GM21367 (cell line): ENCODE data around the gene FHOD3.

Experiments used
- ATAC-seq: cut with Tn5 transposase; IDR thresholded peaks from one replicate; pipeline ENCODE4 v1.9.1; 2021; ENCODE audit not compliant: unreplicated experiment

The FHOD3 gene

DNA sequence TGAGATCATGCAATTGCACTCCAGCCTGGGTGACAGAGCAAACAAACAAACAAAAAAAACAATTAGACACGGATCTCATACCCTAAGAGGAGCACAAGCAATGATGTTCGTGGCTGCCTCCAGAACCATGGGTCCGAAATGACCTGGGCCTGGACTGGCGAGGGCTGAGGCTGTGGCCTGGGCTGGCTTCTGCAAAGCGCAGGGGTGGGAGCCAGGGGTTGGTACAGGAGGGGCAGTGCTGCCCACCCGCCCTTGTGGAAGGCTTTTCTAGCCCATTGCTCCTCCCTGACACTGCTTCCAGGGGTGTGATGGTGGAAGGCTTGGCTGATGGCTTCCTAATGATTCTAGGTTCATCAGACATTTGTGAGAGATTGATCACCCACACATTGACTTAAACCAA, 167.8 kb downstream of the FHOD3 start:
- ATAC-seq = no peak

DNA sequence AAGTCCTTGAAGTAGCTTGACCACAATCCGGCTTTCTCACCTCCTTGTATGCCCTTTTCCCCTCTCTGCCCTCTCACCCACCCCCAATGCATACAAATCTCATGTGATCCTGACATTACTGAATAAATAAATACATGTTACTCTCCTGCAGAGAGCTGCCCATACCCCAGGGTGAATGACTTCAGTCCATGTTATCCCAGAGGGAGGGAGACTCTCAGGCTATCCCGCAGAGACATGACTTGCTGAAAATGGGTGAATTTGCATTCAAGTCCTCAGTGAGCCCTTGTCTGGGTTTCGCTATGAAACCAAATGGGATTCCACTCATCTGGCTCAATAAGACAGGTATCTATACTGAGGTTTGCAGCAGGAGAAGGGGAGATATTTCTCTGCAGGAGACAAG, 168.5 kb downstream of the FHOD3 start:
- ATAC-seq = no peak

DNA sequence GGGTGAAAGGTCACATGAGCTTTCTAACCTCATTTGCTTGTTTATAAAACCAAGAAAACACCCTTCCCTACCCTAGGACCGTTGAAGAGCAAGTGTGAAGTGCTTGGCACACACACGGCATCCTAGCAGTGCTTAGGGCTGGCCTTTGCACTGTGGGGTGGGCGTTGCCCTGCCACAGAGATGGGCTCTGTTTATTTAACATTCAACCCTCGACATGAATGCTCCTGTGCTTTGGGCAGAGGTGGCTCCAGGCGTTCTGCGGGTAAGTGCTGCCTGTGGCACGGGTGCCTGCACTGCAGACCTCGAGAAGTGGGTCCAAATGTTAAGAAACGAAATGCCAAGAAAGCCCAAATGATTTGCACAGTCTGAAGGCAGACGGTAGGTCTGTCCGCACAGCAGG, 170.1 kb downstream of the FHOD3 start:
- ATAC-seq = no peak

DNA sequence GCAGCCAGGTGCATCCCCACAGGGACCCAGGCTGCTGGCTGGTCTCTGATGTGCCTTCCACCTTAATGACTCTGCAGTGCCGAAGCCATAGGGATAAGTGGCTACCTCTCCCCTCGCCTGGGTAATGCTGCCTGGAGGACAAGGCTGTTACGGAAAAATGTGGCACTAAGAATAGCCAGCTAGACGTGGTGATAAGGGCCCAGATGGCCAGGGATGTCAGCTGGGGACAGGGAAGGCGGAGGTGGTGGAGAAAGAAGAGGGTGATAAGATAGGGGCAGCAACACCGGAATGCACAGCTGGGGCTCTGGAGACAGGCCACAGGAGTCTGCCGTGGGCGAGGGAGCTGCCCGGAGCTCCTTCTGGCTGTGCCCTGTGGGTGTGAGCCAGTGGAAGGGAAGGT, 170.6 kb downstream of the FHOD3 start:
- ATAC-seq = no peak

DNA sequence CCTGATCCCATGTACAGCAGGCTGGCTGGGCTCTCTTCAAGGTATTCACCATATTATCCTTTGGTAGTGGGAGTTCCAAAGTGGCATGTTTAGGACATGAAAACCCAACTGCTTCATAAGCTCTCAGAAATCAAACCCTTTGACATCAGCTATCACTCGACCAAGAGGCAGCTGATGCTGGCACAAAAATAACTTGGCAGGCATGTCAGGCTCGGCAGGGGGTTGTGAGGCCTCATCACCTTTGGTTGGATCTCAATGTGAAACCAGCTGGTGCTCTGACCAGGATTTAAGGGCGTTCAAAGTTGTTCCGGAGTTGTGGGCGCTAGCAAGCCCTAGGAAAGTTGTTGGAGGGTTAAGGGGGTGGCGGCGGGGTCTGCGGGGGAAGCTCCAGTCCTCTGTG, 171.9 kb downstream of the FHOD3 start:
- no peak for ATAC-seq

DNA sequence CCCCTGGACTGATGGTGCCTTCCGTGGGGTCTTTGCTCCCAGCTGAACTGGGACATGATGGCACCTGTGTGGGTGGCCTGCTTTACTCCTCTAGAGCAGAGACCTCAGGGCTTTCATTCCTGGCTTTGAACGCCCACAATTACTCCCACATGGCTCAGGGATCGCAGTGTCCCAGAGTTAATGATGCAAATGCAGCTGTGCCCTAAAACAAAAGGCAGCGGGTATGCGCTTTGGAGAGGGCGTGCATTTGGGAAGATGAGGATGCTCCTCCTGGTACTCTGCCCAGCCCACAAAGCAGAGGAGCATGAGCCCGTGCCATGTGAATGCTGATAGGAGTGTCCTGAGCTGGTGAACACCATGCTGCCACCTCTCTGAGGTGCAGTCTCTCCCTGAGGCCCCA, 173.4 kb downstream of the FHOD3 start:
- no peak for ATAC-seq

DNA sequence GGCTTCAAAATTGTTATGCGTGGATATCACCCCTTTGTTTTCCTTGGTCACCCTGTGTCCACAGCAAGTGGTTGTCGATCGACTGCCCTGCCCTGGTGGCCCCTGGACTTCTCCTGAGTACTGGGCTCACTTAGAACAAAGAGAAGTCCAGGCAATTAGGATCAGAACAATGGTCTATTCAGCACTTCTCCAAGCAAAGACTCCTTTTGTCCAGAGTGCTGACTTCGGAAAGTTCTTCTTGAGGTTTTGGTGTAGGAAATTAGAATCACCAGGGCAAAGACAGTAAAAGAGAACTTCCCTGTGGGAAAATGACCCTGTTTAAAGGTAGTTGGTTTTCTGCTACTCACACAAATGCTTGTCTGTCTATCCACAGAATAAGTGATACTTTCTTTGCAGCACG, 173.9 kb downstream of the FHOD3 start:
- ATAC-seq = no peak

DNA sequence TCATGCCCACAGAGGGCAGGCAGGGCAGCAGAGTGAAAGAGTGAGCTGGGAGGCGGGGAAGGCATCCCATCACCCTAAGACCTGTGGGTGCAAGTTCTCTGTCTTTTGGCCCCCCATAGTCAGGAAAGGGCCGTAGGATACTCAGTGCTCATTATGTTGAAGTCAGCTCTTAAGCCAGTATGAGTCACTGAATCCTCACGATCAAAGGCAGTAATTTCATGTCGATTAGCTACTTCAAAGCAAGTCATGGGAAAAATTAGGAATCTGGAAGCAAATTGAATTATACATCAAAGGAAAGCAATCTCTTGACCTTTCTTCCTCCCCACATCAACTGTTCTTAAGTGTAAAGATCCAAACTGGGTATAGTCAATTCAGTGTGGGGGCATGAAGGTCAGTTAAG, 178.9 kb downstream of the FHOD3 start:
- no peak for ATAC-seq

DNA sequence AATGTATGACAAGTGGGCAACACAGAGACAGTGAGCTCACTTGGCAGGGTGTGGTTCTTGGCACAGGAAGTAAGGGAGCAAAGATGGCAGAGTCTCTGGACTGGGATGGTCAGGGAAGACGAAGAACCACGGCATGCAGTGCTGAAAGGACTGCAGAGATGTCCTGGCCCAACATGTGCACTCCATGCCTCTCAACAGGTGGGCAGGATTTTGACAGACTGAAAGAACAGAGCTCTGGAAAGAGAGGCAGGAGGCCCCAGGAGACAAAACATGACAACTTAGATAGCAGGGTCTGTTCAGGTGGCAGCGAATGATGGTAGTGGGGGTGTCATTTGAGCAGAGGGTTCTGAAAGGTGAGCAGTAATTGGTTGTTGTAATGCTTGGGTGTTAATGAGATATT, 180.3 kb downstream of the FHOD3 start:
- no peak for ATAC-seq

DNA sequence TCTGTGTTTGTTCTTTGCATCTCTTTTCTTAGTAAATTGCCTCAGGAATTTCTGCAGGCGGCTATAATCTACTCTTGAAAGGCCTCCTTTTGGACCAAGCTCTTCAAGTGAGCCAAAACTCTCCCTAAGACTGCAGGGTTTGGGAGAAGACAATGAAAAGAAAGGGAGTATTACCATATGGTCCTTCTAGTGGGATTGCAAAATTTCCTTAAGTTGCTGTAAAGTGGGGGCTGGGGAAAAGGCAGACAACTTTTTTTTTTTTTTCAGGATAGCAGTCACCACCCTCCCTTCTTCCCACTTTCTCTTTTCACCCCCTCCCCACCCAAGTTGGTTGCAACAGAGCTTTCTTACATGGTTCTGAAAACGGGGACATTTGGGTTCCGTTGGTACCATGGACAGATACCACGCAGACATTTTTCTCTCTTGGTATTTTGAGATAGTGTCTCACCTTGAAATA, 183.7 kb downstream of the FHOD3 start:
- ATAC-seq = no peak

DNA sequence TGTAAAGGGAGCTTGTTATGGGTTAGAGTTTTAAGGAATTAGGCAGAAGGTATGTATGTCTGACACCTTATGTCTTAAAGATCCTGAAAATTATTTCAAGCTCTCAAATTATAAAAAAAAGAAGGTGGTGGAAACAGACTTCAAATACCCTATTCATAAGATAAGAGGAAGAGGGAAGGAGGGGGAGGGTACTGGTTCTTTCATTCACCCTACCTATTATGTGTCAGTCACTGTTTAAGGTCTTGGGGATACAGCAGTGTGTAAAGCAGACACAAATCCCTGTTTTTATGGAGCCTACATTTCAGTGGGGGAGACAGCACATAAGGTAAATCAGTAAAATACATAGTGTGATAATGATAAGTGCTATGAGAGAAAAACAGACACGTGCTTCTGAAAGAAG, 184.4 kb downstream of the FHOD3 start:
- no peak for ATAC-seq

DNA sequence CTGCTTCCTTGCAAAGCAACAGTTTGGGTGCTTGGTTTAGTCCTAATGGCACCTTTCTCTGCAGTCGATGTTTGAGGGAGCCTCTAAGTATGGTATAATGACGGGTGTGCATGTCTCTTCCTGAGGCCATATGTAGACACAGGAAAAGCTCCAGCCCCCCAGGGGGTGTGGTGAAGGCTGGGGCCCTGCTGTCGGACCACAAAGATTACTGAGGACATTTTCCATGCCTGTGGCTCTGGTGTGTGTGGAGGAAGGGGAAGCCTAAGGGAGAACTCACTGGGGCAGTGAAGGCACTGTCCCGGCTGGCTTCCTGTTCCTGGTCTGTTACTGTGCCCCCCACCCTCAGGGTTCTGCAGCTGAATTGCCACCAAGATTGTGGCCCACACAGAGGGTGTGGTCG, 187.1 kb downstream of the FHOD3 start:
- no peak for ATAC-seq

DNA sequence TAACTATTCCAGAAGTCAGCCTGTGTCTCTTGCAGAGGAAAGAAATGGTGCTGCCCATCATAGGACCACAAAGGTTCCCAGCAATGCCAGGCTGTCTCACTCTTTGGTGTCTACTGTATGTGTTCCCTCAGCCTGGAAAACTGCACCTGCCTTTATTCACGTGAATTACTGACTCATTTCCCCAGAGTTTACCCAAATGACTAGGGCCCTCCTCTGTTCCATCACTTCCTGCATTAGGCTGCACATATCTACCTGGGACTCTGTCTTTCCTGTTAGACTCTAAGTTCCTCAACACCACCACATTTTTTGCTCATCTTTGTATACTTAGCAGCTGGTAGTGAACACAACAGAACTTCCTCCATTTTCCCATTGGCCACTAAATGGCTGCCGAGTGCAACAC, 188.3 kb downstream of the FHOD3 start:
- ATAC-seq = no peak

DNA sequence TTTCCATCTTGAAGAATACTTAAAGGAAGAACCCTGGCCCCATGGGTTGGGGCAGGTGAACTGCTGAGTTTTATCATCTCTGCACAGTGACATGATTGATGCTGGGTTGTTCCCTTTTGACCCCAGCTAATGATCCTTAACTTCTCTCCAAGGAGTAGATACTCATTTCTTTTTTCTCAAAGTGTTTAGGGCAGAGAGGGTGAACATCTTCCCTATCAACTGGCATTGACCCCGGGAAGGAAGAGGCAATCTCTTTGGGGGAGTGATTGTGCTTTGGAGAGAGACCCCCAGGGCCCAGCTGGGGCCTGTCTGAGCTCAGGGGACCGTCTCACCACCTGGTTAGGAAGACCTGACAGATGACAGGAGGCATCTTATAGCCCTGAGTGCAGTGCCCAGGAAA, 190.6 kb downstream of the FHOD3 start:
- ATAC-seq = no peak

DNA sequence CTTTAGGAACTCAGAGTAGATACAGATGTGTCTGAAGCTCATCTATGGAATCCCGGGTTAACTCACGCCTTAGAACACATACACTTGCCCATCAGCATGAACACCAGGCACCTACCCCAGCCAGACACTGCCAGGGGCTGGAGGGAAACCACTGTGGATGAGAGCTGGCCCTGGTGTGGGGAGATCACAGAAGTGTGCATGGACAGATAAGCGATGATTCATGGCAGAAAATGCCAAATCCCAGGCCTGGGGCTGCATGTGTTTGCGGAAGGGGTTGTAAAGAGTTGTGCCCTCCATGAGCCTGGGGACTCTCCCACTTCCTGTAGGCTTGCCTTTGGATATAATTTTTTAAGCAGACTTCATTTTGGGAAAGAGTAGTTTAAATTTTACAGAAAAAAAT, 193.4 kb downstream of the FHOD3 start:
- ATAC-seq = no peak

DNA sequence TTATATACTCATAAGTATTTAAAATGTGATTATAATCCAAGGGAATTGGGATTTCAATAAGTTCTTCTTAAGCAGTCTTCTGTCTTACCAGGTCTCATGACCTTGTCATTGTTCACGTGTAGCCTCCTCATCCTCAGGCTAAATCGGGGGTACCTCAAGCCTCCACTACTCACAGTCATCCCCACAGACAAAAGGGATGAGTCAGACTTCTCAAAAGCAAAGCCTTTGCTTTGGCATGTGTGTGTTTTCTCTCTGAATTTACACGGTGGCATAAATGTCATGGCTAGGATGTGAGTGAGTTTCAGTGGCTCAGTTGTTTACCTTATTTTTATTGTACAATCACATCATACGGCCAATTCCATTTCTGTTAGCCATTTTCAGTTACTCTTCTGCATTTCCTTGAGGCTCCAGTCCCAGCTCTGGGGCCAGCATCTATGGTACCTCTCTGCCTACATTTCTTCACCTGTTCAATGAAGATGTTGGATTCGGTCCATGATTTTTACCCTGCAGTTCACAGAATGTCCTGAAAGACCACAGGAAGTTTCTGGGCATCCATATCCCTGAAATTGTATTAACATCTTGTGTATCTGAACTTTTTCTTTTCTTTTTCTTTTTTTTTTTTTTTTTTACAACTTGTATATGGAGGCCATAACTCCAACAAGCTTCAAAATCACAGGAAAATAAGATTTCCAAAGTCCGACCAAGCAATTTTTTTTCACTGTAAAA, 195.3 kb downstream of the FHOD3 start:
- no peak for ATAC-seq

DNA sequence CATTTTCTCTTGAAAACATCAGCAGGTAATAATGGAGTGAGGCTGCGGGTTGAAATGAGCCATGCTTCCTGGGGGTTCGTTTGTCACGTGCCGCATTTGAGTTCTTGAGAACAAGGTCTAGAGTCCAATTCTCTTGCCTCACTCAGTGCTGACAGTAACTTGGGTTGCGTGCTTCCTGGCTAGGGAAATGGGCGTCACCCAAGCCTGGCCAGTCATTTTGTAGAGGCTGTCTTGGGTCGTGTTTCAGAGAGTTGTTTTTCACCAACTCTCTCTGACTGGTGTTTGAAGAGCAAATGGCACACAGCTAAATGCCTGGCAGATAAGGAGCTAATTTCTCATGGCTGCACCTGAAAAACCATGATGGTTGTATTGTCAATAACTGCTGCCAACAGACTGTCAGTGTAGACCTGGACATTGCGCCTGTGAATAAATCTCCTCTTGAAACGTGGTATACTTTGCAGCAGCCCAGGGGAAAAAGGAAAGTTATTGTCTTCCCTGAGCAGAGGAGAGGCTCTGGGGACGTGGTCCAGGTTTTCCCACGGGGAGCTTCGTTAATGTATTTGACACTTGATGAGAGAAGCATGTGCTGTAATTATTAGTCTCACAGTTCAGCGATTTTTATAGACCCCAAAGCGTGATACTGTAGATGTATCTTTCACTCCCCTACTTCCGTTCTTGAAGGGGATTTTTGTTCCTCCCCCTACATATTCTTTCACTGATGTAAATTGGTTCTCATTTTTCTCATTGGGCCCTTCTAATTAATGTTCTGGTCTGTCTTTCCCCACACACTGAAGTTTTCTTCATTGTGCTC, 196.0 kb downstream of the FHOD3 start:
- ATAC-seq = no peak

DNA sequence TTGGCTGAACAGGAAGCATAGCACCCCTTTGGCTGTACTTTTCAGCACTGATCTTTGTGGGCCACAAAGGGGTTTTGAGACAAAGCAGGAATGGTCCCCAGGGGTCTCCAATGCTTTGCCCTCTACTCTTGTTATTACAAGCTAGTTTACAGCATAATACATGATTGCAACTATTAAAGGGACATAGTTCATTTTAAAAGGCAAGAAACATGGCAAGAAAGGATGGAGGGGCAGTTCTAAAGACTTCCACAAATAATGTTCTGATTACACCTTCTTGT, 196.6 kb downstream of the FHOD3 start:
- ATAC-seq = no peak

DNA sequence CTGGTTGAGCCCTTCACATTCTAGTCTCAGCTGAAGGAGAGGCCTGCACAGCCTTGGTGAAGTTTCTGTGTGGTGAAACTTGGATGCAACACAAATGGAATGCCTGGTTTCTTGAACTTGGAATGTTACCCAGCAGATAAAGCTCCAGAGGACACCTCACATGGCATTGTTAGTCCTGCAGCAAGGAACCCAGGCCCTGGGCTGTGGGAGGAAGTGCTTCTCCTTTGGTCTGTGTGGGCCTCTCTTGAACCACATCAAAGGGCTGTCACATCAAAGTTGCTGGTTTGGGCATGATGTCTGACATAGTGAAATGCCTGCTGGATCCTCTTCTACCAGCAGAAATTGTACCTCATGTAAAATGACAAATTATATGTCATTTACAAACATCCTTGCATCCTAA, 198.5 kb downstream of the FHOD3 start:
- ATAC-seq = no peak

DNA sequence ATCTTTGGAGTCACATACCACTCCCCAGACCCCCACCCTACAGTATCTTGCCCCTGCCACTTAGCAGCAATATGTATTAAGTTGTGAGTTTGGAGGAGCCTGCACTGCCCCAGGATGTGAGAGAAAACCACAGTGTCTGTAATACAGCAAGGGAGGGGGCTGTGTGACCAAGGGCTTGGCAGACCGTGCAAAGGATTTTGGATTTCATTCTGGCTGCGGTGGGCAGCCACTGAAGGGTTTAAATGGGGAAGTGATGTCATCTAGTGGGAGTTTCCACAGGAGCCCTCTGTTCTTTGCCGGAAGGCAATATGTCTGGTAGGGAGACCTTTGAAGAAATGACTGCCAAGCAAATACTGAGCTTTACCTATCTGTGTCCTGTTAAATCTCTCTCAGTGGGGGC, 202.4 kb downstream of the FHOD3 start:
- ATAC-seq = peak; percentile 76

DNA sequence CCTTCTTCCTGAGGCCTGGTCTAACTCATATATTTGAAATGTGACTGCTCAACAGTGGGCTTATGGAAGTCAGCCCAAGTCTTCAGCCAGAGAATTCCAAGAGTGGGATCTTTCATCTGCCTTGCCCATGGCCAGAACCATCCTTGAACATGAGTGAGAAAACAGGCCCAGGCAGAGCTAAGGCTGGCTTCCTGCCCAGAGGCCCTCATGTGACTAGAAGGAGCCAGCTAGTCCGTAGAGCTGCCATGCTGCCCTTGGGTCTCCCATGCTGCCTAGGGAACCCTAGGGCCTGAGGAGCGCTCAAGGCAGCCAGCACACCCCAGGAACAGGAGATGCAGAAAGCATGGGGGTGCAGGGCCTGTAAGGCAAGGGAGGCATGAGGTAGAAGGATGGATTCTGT, 203.6 kb downstream of the FHOD3 start:
- ATAC-seq = no peak

DNA sequence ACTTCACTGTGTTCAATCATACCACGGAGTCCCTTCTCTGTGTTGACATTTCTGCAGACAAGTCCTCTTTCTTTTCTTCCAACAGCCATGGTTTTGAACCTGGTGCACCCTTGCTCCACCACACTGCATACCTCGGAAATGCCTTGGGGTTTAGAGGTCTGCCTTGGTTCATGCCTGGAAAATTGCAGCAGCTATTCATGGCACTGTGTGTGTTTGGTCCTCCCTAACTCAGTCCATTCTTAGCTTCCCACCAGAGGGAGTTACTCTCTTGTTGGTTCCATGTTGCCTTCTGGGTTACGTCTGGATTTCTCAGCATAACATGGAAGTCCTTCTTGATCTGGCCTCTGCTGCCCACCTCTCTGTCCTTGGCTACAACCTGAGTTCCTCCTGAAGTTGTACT, 206.0 kb downstream of the FHOD3 start:
- no peak for ATAC-seq

DNA sequence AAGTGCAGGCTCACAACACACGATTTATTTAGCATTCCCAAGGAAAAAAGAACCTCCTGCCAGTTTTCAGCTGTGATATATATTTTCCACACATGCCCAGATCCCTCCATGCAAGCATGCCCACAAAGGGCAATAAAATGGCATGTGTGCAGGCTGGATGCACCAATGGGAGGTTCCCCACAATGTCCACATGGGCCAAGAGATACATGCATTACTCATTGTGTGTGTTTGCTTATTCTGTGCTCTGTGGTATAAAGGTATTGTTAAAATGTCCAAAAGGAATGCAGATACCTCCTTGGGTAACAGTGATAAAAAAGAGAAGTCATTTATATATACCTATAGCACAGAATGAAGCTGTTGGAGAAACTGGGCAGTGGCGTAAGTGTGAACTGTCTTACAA, 207.4 kb downstream of the FHOD3 start:
- ATAC-seq = no peak
